AG10803 (cell line): ENCODE results near the gene LDLRAD2.
A peak's percentile ranks its signal among the peaks of the same experiment; 100 is the strongest.

ENCODE experiments used
- DNase-seq: peaks from one replicate; pipeline ENCODE4 v3.0.0; 2010; ENCODE audit warnings: low read depth
- H3K4me3 ChIP-seq: 2 replicates; pipeline ENCODE4 v1.5.1; 2011; ENCODE audit warnings: mild to moderate bottlenecking, low read length, control low read depth
- TF ChIP-seq, protein P1 (sequence below): conservative IDR thresholded peaks from 2 replicates; pipeline ENCODE4 v1.5.1; 2011; ENCODE audit warnings: mild to moderate bottlenecking, low read length, control low read depth, inconsistent platforms

LDLRAD2 gene

DNA sequence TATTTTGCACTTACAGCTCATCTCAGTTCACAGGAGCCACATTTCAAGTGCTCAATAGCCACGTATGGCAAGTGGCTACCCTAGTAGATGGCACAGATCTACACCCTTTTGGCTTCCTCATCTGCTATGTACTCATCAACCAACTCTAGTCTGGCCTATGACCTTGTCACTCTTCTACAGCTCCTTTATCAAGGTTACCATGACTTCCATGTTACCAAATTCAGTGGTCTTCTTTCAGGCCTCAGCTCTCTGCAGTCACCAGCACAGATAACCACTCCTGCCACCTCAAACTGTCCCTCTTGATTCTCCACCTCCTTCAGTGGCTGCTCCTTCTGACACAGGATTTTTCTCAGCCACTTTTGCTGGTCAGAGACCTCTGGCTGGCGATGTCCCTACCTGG, 17.4 kb upstream of the LDLRAD2 start:
- H3K4me3 ChIP-seq: no peak overlapping the region
- no peak for DNase-seq
- TF ChIP-seq, protein P1, sequence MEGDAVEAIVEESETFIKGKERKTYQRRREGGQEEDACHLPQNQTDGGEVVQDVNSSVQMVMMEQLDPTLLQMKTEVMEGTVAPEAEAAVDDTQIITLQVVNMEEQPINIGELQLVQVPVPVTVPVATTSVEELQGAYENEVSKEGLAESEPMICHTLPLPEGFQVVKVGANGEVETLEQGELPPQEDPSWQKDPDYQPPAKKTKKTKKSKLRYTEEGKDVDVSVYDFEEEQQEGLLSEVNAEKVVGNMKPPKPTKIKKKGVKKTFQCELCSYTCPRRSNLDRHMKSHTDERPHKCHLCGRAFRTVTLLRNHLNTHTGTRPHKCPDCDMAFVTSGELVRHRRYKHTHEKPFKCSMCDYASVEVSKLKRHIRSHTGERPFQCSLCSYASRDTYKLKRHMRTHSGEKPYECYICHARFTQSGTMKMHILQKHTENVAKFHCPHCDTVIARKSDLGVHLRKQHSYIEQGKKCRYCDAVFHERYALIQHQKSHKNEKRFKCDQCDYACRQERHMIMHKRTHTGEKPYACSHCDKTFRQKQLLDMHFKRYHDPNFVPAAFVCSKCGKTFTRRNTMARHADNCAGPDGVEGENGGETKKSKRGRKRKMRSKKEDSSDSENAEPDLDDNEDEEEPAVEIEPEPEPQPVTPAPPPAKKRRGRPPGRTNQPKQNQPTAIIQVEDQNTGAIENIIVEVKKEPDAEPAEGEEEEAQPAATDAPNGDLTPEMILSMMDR: no peak

DNA sequence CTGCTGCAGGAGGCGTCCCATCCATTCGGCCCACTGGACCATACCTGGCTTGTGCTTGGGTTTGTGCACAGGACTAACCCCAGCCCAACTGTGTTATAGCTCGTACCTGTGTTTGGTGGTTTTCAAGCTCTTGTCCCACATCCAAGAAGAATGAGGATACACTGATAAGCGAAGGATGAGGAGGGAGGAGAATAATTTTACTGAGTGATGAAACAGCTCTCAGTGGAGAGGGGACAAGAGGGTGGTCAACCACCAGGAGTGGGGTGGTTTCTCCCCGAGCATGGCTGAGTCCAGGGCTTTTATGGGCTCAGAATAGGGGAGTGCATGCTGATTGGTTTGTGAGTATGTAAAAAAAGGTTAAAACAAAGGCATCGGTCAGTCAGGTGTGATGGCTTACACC, 17.0 kb upstream of the LDLRAD2 start:
- H3K4me3 ChIP-seq: no peak overlapping the region
- TF ChIP-seq, protein P1: no peak
- no peak for DNase-seq

DNA sequence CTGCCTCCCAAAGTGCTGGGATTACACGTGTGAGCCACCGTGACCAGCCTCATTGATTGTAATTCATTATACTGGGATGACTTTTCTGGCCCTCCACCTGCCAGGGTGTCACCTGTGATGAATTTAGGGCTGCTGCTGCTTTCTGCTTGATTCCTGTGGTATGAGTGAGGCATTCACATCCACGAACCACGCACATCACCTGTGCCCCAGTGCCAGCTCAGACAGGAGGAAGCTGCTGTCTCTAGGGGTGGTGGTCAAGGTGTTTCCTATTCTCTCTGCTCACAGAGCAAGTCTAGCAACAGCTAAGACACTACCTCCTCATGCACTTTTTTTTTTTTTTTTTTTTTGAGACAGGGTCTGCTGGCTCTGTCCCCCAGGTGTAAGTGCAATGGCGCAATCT, 12.3 kb upstream of the LDLRAD2 start:
- H3K4me3 ChIP-seq: no peak overlapping the region
- DNase-seq: no peak
- TF ChIP-seq, protein P1: no peak

DNA sequence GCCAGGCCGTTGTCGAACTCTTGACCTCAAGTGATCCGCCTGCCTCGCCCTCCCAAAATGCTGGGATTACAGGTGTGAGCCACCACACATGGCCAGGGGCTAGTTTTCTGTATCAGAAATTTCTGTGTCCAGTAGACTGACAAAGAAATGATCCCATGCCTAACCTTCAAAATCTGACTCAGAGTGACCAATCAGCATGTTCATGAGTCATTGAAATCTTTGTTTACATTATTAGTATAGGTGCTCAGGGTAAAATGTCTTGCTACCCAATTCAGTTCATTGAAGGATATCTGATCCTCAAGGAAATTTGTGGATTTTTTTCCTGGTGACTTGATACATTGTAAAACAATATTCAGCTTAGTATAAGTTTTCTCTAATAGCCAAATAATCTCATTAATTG, 11.0 kb upstream of the LDLRAD2 start:
- DNase-seq: no peak
- TF ChIP-seq, protein P1: no peak
- H3K4me3 ChIP-seq: no peak overlapping the region

DNA sequence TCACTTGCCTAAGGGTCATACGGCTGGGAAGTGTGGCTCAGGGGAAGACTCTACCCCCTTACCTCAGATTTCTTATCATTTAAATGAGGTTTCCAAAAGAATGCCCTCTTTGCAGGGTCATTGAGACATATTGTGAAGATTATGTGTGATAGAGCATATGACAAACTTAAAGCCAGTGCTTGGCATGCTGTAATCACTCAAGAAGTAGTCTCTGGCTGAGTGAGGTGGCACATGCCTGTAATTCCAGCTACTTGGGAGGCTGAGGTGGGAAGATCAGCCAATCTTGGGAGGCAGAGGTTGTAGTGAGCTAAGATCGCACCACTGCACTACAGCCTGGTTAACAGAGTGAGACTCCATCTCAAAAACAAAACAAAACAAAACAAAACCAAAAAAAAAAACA, 7.5 kb upstream of the LDLRAD2 start:
- DNase-seq: no peak
- H3K4me3 ChIP-seq: no peak overlapping the region
- TF ChIP-seq, protein P1: no peak

DNA sequence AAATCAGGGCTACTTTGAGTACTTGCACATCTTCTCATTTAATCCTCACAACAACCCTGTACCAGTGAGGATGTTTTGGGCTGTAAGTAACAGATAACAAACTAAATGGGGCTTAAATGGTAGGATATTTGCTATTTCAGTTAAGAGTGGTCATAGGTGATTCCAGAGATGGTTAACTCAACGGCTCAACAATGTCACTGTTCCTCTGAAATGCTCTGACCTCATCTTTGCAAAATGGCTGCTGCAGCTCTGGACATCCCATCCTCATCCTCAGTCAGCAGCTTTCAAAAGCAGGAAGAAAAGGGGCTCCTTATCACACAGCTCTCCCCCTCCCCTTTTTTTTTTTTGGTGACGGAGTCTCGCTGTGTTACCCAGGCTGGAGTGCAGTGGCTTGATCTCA, 1.5 kb downstream of the LDLRAD2 start:
- DNase-seq: no peak
- TF ChIP-seq, protein P1: no peak

DNA sequence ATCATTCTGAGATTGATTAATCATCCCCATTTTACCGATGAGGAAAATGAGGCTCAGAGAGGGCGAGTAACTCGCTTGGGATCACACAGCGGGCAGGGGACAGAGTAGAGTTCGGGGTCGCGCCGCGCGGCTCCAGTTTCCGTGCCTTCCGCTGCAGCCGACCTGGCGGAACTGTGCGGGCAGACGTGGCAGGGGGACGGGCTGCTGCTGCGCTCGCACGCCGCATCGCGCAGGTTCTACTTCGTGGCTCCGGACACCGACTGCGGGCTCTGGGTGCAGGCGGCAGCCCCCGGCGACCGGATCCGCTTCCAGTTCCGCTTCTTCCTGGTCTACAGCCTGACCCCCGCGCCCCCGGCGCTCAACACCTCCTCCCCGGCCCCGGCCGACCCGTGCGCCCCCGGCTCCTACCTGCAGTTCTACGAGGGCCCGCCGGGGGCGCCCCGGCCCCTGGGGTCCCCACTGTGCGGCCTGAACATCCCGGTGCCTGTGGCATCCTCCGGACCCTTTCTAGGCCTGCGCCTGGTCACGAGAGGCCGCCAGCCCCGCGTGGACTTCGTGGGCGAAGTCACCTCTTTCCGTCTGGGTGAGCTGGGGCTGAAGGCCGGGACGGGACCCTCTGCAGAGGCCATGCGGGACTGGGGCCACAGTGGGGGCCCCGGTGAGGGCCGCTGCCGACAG, 2.3 kb downstream of the LDLRAD2 start:
- H3K4me3 ChIP-seq: peak overlapping the region; percentile 41
- DNase-seq: no peak
- TF ChIP-seq, protein P1: peak; percentile 36; the same call in 1 of the 2 replicates

More for the DNA sequence above, 1.5 kb downstream of the LDLRAD2 start:
- H3K4me3 ChIP-seq: no peak overlapping the region
